ENCODE data around the gene PIM1.
"Not testable (repeated sequence)": the region's sequence is repeated elsewhere in the genome, so short reads cannot be mapped to it uniquely, and the experiment has no call there.

Gene PIM1

GRCh38 chr6:37175332-37176267 is 5.6 kb downstream of the PIM1 start:
- Histone ChIP-seq H3K36me3 (peaks cover 33% of the 10 kb centered on the region), H3K4me3 (ENCODE audit: low read depth, low read length) (no peak overlapping the region), H3K9me3 (ENCODE audit: severe bottlenecking) (no peaks in the 10 kb centered on the region), H3K27me3 (ENCODE audit: insufficient read depth, low read depth, severe bottlenecking) (no peaks in the 10 kb centered on the region), H3K27ac (no peak overlapping the region)
- TF ChIP-seq, protein P1, sequence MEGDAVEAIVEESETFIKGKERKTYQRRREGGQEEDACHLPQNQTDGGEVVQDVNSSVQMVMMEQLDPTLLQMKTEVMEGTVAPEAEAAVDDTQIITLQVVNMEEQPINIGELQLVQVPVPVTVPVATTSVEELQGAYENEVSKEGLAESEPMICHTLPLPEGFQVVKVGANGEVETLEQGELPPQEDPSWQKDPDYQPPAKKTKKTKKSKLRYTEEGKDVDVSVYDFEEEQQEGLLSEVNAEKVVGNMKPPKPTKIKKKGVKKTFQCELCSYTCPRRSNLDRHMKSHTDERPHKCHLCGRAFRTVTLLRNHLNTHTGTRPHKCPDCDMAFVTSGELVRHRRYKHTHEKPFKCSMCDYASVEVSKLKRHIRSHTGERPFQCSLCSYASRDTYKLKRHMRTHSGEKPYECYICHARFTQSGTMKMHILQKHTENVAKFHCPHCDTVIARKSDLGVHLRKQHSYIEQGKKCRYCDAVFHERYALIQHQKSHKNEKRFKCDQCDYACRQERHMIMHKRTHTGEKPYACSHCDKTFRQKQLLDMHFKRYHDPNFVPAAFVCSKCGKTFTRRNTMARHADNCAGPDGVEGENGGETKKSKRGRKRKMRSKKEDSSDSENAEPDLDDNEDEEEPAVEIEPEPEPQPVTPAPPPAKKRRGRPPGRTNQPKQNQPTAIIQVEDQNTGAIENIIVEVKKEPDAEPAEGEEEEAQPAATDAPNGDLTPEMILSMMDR (IDR thresholded peaks at IDR 0.05; ENCODE audit: low read depth, low read length): no peak
- no peak for DNase-seq

- H3K4me3 ChIP-seq (ENCODE audit: low read depth, low read length): no peak overlapping the region
- peak; percentile 88 for DNase-seq
- H3K27me3 ChIP-seq (ENCODE audit: insufficient read depth, low read depth, severe bottlenecking): no peaks in the 10 kb centered on the region
- TF ChIP-seq, protein P1 (IDR thresholded peaks at IDR 0.05; ENCODE audit: low read depth, low read length): no peak
- H3K27ac ChIP-seq: no peak overlapping the region
- H3K9me3 ChIP-seq (ENCODE audit: severe bottlenecking): no peaks in the 10 kb centered on the region
- peaks cover 29% of the 10 kb centered on the region for H3K36me3 ChIP-seq
Observed at GRCh38 chr6:37176268-37177076, 6.5 kb downstream of the PIM1 start.

GRCh38 chr6:37177077-37177934 is 7.4 kb downstream of the PIM1 start:
- Histone ChIP-seq H3K4me3 (ENCODE audit: low read depth, low read length) (no peak overlapping the region), H3K27ac (no peak overlapping the region), H3K36me3 (peaks cover 28% of the 10 kb centered on the region), H3K27me3 (ENCODE audit: insufficient read depth, low read depth, severe bottlenecking) (no peaks in the 10 kb centered on the region), H3K9me3 (ENCODE audit: severe bottlenecking) (no peaks in the 10 kb centered on the region)
- TF ChIP-seq, protein P1 (IDR thresholded peaks at IDR 0.05; ENCODE audit: low read depth, low read length): no peak
- DNase-seq: no peak

DNA sequence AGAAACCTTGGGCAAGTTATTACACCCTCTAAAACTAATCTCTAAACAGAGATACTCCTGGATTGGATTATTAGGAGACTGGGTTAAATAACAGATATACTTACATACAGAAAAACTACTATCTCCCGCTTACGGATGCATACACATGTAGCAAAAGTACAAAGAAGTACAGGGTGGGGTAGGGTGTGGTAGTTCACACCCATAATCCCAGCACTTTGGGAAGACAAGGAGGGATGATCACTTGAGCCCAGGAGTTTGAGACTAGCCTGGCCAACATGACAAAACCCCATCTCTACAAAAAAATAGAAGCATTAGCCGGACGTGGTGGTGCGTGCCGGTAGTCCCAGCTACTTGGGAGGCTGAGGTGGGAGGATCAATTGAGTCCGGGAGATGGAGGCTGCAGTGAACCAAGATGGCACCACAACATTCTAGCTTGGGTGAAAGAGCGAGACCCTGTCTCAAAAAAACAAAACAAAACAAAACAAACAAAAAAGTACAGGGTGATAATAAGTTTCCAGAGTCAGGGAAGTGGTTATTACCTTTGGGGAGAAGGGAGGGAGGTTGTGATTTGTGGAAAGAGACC is 8.1 kb downstream of the PIM1 start:
- Histone ChIP-seq H3K4me3 (ENCODE audit: low read depth, low read length) (no peak overlapping the region), H3K36me3 (peaks cover 21% of the 10 kb centered on the region), H3K27me3 (ENCODE audit: insufficient read depth, low read depth, severe bottlenecking) (no peaks in the 10 kb centered on the region), H3K27ac (no peak overlapping the region), H3K9me3 (ENCODE audit: severe bottlenecking) (no peaks in the 10 kb centered on the region)
- TF ChIP-seq, protein P1 (IDR thresholded peaks at IDR 0.05; ENCODE audit: low read depth, low read length): no peak
- no peak for DNase-seq

GRCh38 chr6:37180075-37180474 is 10.1 kb downstream of the PIM1 start:
- DNase-seq: no peak

DNA sequence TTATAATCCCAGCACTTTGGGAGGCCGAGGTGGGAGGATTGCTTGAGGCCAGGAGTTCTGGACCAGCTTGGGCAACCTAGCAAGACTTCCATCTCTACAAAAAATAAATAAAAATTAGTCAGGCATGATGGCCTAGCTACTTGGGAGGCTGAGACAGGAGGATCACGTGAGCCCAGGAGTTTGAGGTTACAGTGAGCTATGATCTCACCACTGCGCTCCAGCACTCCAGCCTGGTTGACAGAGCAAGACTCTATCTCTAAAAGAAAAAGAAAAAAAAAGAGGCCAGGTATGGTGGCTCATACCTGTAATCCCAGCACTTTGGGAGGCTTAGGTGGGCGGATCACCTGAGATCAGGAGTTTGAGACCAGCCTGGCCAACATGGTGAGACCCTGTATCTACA is 10.7 kb downstream of the PIM1 start:
- not testable (repeated sequence) for H3K27me3 ChIP-seq (ENCODE audit: insufficient read depth, low read depth, severe bottlenecking); H3K27ac ChIP-seq; H3K4me3 ChIP-seq (ENCODE audit: low read depth, low read length); H3K36me3 ChIP-seq; H3K9me3 ChIP-seq (ENCODE audit: severe bottlenecking); DNase-seq

More at GRCh38 chr6:37180075-37180474, 10.1 kb downstream of the PIM1 start:
- Histone ChIP-seq H3K4me3 (ENCODE audit: low read depth, low read length) (no peak overlapping the region), H3K27ac (no peak overlapping the region), H3K36me3 (peaks cover 2% of the 10 kb centered on the region; the same call in 1 of the 2 replicates), H3K27me3 (ENCODE audit: insufficient read depth, low read depth, severe bottlenecking) (no peaks in the 10 kb centered on the region), H3K9me3 (ENCODE audit: severe bottlenecking) (no peaks in the 10 kb centered on the region)
- TF ChIP-seq, protein P1 (IDR thresholded peaks at IDR 0.05; ENCODE audit: low read depth, low read length): no peak

Measured in WERI-Rb-1 (cell line).